SK-N-SH (cell line): ENCODE data around the gene DYNC1H1. TPM values are rescaled to one million over a fixed set of nuclear protein-coding genes. Genes with fewer than 3 reads are reported as not detected.

Experiments
- CTCF ChIA-PET: fragments of 300-600, 350-600 bp; formaldehyde crosslinking; extraction: SDS; loops from one replicate; lab custom pipeline; 2021; lab: Yijun Ruan, JAX
- POLR2A ChIA-PET: fragments of 350-600 bp; sonication (Branson Sonifier 250); formaldehyde crosslinking; extraction: SDS; loops from one replicate; lab custom pipeline; 2020; ENCODE audit warnings: antibody characterized with exemption, inconsistent platforms; lab: Yijun Ruan, JAX
- DNase-seq: peaks from one replicate; pipeline ENCODE4 v3.0.0; 2012
- H2AFZ ChIP-seq: fragments of 200-600 bp; sonication (generic); 2 replicates; pipeline ENCODE4 v1.8.1; 2016; ENCODE audit warnings: antibody characterized with exemption, mild to moderate bottlenecking, low read depth
- H3F3A ChIP-seq: fragments of 200-600 bp; sonication (generic); replicated peaks from 2 replicates; pipeline ENCODE3; 2016; ENCODE audit warnings: antibody characterized with exemption, mild to moderate bottlenecking; ENCODE audit not compliant: insufficient read depth
- H3K27ac ChIP-seq, 2 experiments: fragments of 200-500 bp in 1 of 2; fragments of 200-600 bp in 1 of 2; sonication (Bioruptor generic) in 1 of 2; sonication (generic), shearing (Covaris generic) in 1 of 2; 2 replicates each; pipeline versions ENCODE4 v1.5.1 to v1.6.1; 2014 to 2016; ENCODE audit warnings: low read depth in 2 of 2, inconsistent platforms in 1 of 2, low read length in 1 of 2, mild to moderate bottlenecking in 1 of 2, mixed read lengths in 1 of 2
- H3K27me3 ChIP-seq: fragments of 200-600 bp; sonication (generic), shearing (Covaris generic); 2 replicates; pipeline ENCODE4 v1.6.1; 2016; ENCODE audit warnings: mixed run types; ENCODE audit not compliant: insufficient read depth
- H3K36me3 ChIP-seq, 2 experiments: fragments of 200-500 bp in 1 of 2; fragments of 200-600 bp in 1 of 2; sonication (Bioruptor generic) in 1 of 2; sonication (generic) in 1 of 2; replicated peaks in 1 of 2; 2 replicates each; pipeline versions ENCODE3 to v1.5.1; 2014 to 2016; ENCODE audit warnings: low read length in 1 of 2, mild to moderate bottlenecking in 1 of 2; ENCODE audit not compliant: insufficient read depth in 2 of 2, control insufficient read depth in 1 of 2
- H3K4me1 ChIP-seq, 2 experiments: fragments of 200-500 bp in 1 of 2; fragments of 200-600 bp in 1 of 2; sonication (Bioruptor generic) in 1 of 2; sonication (generic), shearing (Covaris generic) in 1 of 2; 2 replicates each; pipeline versions ENCODE4 v1.5.1 to v1.6.1; 2014 to 2016; ENCODE audit warnings: low read depth in 1 of 2, low read length in 1 of 2, mixed run types in 1 of 2; ENCODE audit not compliant: insufficient read depth in 2 of 2, control insufficient read depth in 1 of 2
- H3K4me2 ChIP-seq: fragments of 200-600 bp; sonication (generic), shearing (Covaris generic); 2 replicates; pipeline ENCODE4 v1.6.1; 2017; ENCODE audit warnings: mixed run types
- H3K4me3 ChIP-seq, 2 experiments: fragments of 200-500 bp in 1 of 2; fragments of 200-600 bp in 1 of 2; sonication (Bioruptor generic) in 1 of 2; sonication (generic), shearing (Covaris generic) in 1 of 2; 2 replicates each; pipeline versions ENCODE4 v1.5.1 to v1.8.1; 2014 to 2016; ENCODE audit warnings: low read depth in 2 of 2, inconsistent platforms in 1 of 2, low read length in 1 of 2, mild to moderate bottlenecking in 1 of 2, mixed read lengths in 1 of 2, moderate library complexity in 1 of 2
- H3K79me2 ChIP-seq: fragments of 200-600 bp; sonication (generic); 2 replicates; pipeline ENCODE4 v1.8.1; 2017; ENCODE audit warnings: mild to moderate bottlenecking; ENCODE audit not compliant: insufficient read depth
- H3K9ac ChIP-seq: fragments of 200-600 bp; sonication (generic); 2 replicates; pipeline ENCODE4 v1.6.1; 2017; ENCODE audit warnings: mixed run types
- H3K9me2 ChIP-seq: fragments of 200-600 bp; sonication (generic); 2 replicates; pipeline ENCODE4 v1.6.1; 2017; ENCODE audit warnings: mixed run types
- H3K9me3 ChIP-seq: fragments of 200-600 bp; sonication (generic); 2 replicates; pipeline ENCODE4 v1.6.1; 2017; ENCODE audit warnings: mixed run types, mild to moderate bottlenecking, moderate library complexity
- H4K20me1 ChIP-seq: fragments of 200-600 bp; sonication (generic); 2 replicates; pipeline ENCODE4 v1.6.1; 2017; ENCODE audit warnings: mild to moderate bottlenecking, mixed run types; ENCODE audit not compliant: insufficient read depth
- CHD2 ChIP-seq: fragments of 150-350 bp; IDR thresholded peaks from 2 replicates; pipeline ENCODE4 v1.6.1; 2018; ENCODE audit warnings: low read length; ENCODE audit not compliant: partially characterized antibody
- ELF1 ChIP-seq: IDR thresholded peaks from 2 replicates; pipeline ENCODE4 v1.4.0; 2012
- EP300 ChIP-seq, 2 experiments: IDR thresholded peaks; 2 replicates each; pipeline versions ENCODE4 v1.4.0 to v1.6.1; 2012; ENCODE audit warnings: borderline replicate concordance in 1 of 2, low read depth in 1 of 2, low read length in 1 of 2
- FOSL2 ChIP-seq: IDR thresholded peaks from 2 replicates; pipeline ENCODE4 v1.4.0; 2012; ENCODE audit warnings: low read depth, mild to moderate bottlenecking, moderate library complexity, borderline replicate concordance
- GABPA ChIP-seq: IDR thresholded peaks from 2 replicates; pipeline ENCODE4 v1.4.0; 2012; ENCODE audit warnings: low read depth, mild to moderate bottlenecking
- GATA2 ChIP-seq: sonication (generic); formaldehyde crosslinking; IDR thresholded peaks from 2 replicates; pipeline ENCODE4 v1.5.0; 2020; ENCODE audit warnings: mild to moderate bottlenecking, missing genetic modification reagents
- JUND ChIP-seq: IDR thresholded peaks from 2 replicates; pipeline ENCODE4 v1.4.0; 2012
- MEF2A ChIP-seq: IDR thresholded peaks from 2 replicates; pipeline ENCODE4 v1.4.0; 2012; ENCODE audit warnings: low read depth, borderline replicate concordance
- MXI1 ChIP-seq: IDR thresholded peaks from 2 replicates; pipeline ENCODE4 v1.6.1; 2012; ENCODE audit warnings: mild to moderate bottlenecking, low read depth, low read length, improper control_type of control experiment
- NFIC ChIP-seq: IDR thresholded peaks from 2 replicates; pipeline ENCODE4 v1.4.0; 2012; ENCODE audit warnings: borderline replicate concordance
- NRF1 ChIP-seq: IDR thresholded peaks from 2 replicates; pipeline ENCODE4 v1.6.1; 2012; ENCODE audit warnings: low read depth, mild to moderate bottlenecking, low read length
- RAD21 ChIP-seq: IDR thresholded peaks from 2 replicates; pipeline ENCODE4 v1.6.1; 2012; ENCODE audit warnings: mild to moderate bottlenecking, low read length
- RXRA ChIP-seq: IDR thresholded peaks from 2 replicates; pipeline ENCODE4 v1.4.0; 2012; ENCODE audit warnings: low read depth, mild to moderate bottlenecking, borderline replicate concordance
- SIN3A ChIP-seq: IDR thresholded peaks from 2 replicates; pipeline ENCODE4 v1.6.1; 2012; ENCODE audit warnings: low read depth, mild to moderate bottlenecking, low read length, moderate library complexity, borderline replicate concordance
- SMC3 ChIP-seq: IDR thresholded peaks from 2 replicates; pipeline ENCODE4 v1.6.1; 2012; ENCODE audit warnings: low read depth, low read length, improper control_type of control experiment
- TAF1 ChIP-seq: IDR thresholded peaks from 2 replicates; pipeline ENCODE4 v1.6.1; 2012; ENCODE audit warnings: low read depth, mild to moderate bottlenecking, low read length, moderate library complexity, borderline replicate concordance
- TEAD4 ChIP-seq: IDR thresholded peaks from 2 replicates; pipeline ENCODE4 v1.4.0; 2012; ENCODE audit warnings: mild to moderate bottlenecking, borderline replicate concordance; ENCODE audit not compliant: insufficient read depth
- YY1 ChIP-seq: IDR thresholded peaks from 2 replicates; pipeline ENCODE4 v1.4.0; 2012; ENCODE audit warnings: low read depth, mild to moderate bottlenecking
- WGBS: methylation state at CpG from one replicate; pipeline ENCODE4 v1.1.6; 2017; ENCODE audit warnings: low lambda C conversion rate; 5-methylcytosine and 5-hydroxymethylcytosine counted together
- polyA plus RNA-seq, 3 experiments: library from polyadenylated mRNA; depleted of rRNA; stranded (reverse); fragments of >200 nt; gene quantifications; 2 replicates each; pipeline ENCODE4 v1.2.3, GENCODE V29; 2012
- TF ChIP-seq, protein P1 (sequence below): IDR thresholded peaks from 2 replicates; pipeline ENCODE4 v1.4.0; 2012; ENCODE audit warnings: low read depth, borderline replicate concordance
- TF ChIP-seq, protein P2 (sequence below): IDR thresholded peaks from 2 replicates; pipeline ENCODE4 v1.4.0; 2012; ENCODE audit warnings: low read depth, borderline replicate concordance

DYNC1H1 gene
- polyA plus RNA-seq, 1 of the 3 experiments (the other 2 are of a cell fraction), result 140 TPM

DNA sequence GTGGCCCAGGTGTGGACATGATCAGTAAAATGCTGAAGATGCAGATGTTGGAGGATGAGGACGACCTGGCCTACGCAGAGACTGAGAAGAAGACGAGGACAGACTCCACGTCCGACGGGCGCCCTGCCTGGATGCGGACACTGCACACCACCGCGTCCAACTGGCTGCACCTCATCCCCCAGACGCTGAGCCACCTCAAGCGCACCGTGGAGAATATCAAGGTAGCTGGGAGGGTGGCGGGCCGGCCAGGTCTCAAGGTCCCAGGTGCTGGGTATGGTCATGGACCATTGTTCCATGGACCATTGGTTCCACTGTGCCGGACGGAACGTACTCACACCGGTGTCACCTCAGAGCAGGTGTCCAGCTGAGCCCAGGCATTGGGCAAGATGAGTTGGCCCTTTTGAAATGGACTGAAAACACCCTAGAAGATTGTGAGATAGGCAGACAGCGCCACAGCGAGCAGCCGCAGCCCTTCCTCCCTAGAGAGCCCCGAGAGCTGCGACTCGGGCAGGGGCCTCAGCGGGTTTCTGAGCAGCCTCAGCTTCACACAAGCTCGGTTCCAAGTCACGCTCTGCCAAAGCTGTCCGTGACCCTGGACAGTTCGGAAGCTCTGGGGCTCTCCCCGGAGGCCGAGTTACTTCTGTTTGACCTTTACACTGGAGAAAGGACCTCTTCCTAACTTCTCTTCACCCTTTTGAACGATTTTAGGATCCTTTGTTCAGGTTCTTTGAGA lies 83.6 kb downstream of the DYNC1H1 start:
- Histone ChIP-seq H3K36me3 (peaks cover 51 to 58% of the 10 kb centered on the region in 2 experiments), H3K9me2 (no peaks in the 10 kb centered on the region), H3K79me2 (no peaks in the 10 kb centered on the region), H3K9me3 (no peaks in the 10 kb centered on the region), H3F3A (peaks cover 4% of the 10 kb centered on the region), H3K4me2 (no peak overlapping the region), H3K27ac (no peak overlapping the region), H3K4me1 (no peaks in the 10 kb centered on the region), H4K20me1 (no peaks in the 10 kb centered on the region), H3K27me3 (no peaks in the 10 kb centered on the region), H2AFZ (no peak overlapping the region), H3K9ac (no peak overlapping the region), H3K4me3 (no peak overlapping the region)
- CTCF ChIA-PET, result interaction anchor here (0.6 to 2.9 kb wide), 6 partner anchors 10 to 341 kb away, joined by 3 to 11 read pairs (median 3); no protein-coding TSS in a partner anchor
- no peak for DNase-seq
- WGBS, result 92% methylated on average over 28 of the region's 33 CpGs
- POLR2A ChIA-PET, result interaction anchor here (0.7 to 0.8 kb wide), 2 partner anchors 29 to 40 kb away, joined by 3 to 4 read pairs; no protein-coding TSS in a partner anchor
- TF ChIP-seq, protein P1, sequence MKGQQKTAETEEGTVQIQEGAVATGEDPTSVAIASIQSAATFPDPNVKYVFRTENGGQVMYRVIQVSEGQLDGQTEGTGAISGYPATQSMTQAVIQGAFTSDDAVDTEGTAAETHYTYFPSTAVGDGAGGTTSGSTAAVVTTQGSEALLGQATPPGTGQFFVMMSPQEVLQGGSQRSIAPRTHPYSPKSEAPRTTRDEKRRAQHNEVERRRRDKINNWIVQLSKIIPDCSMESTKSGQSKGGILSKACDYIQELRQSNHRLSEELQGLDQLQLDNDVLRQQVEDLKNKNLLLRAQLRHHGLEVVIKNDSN, result no peak
- TF ChIP-seq TEAD4 (no peak), YY1 (no peak), CHD2 (no peak), ELF1 (no peak), NFIC (no peak), GABPA (no peak), JUND (no peak), TAF1 (no peak), MEF2A (no peak), FOSL2 (no peak)

DNA sequence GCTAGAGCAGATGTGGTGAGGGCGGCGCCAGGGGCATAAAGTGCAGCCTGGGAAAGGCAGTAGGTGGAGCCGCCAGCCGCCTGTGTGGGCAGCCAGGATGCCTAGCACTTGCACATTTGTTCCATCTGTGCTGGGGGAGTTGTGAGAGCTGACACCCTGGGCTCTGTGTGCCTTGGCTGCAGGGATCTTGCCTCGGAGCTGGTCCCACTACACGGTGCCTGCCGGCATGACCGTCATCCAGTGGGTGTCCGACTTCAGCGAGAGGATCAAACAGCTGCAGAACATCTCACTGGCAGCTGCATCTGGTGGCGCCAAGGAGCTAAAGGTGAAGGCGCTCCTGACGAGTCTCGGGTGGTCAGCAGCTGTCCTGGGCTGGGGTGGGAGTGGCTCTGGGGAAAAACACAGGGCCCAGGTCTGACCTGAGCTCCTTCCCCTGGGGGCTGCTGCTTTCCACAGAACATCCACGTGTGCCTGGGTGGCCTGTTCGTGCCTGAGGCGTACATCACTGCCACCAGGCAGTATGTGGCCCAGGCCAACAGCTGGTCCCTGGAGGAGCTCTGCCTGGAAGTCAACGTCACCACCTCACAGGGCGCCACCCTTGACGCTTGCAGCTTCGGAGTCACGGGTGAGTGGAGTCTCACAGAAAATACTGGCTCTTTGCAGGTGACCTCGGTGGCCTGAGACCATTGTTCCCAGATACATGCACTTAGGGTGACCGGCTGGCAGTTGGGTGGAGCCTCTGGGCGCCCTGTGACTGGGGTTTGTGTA lies 85.1 kb downstream of the DYNC1H1 start:
- ChIA-PET CTCF (interaction anchor here (0.6 to 1.9 kb wide), 5 partner anchors 37 to 342 kb away, joined by 3 to 8 read pairs (median 4); no protein-coding TSS in a partner anchor), POLR2A (no interaction called here)
- H3K79me2 ChIP-seq, result no peaks in the 10 kb centered on the region
- no peak for DNase-seq
- WGBS, result 93% methylated on average over 17 of the region's 25 CpGs
- H2AFZ ChIP-seq, result no peak overlapping the region
- peaks cover 44 to 47% of the 10 kb centered on the region in 2 experiments for H3K36me3 ChIP-seq
- H3K4me2 ChIP-seq, result no peak overlapping the region
- no peak overlapping the region for H3K27ac ChIP-seq
- H3K4me1 ChIP-seq, result no peaks in the 10 kb centered on the region
- no peaks in the 10 kb centered on the region for H3K27me3 ChIP-seq
- no peak overlapping the region for H3K9ac ChIP-seq
- no peaks in the 10 kb centered on the region for H3K9me3 ChIP-seq
- H4K20me1 ChIP-seq, result no peaks in the 10 kb centered on the region
- no peaks in the 10 kb centered on the region for H3K9me2 ChIP-seq
- peaks cover 8% of the 10 kb centered on the region for H3F3A ChIP-seq
- no peak overlapping the region for H3K4me3 ChIP-seq
- TF ChIP-seq GATA2 (CRISPR knock-in tag), result no peak
- no peak for TF ChIP-seq RAD21
- TF ChIP-seq TEAD4, result no peak
- TF ChIP-seq GABPA, result no peak
- no peak for TF ChIP-seq JUND
- no peak for TF ChIP-seq TAF1
- TF ChIP-seq YY1, result no peak
- TF ChIP-seq SIN3A, result no peak
- TF ChIP-seq, protein P2, sequence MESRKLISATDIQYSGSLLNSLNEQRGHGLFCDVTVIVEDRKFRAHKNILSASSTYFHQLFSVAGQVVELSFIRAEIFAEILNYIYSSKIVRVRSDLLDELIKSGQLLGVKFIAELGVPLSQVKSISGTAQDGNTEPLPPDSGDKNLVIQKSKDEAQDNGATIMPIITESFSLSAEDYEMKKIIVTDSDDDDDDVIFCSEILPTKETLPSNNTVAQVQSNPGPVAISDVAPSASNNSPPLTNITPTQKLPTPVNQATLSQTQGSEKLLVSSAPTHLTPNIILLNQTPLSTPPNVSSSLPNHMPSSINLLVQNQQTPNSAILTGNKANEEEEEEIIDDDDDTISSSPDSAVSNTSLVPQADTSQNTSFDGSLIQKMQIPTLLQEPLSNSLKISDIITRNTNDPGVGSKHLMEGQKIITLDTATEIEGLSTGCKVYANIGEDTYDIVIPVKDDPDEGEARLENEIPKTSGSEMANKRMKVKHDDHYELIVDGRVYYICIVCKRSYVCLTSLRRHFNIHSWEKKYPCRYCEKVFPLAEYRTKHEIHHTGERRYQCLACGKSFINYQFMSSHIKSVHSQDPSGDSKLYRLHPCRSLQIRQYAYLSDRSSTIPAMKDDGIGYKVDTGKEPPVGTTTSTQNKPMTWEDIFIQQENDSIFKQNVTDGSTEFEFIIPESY, result no peak
- TF ChIP-seq SMC3, result no peak
- no peak for TF ChIP-seq NRF1
- no peak for TF ChIP-seq MXI1
- TF ChIP-seq RXRA, result no peak
- no peak for TF ChIP-seq EP300 (IDR thresholded peaks at IDR 0.05; ENCODE audit: borderline replicate concordance in 1 of 2, low read depth in 1 of 2, low read length in 1 of 2)
- TF ChIP-seq, protein P1, result no peak
